Smooth muscle cell of the umbilical artery (primary cell): ENCODE data around the gene CGA. TPM values are rescaled to one million over a fixed set of nuclear protein-coding genes. Genes with fewer than 3 reads are reported as not detected.

ENCODE experiments used
- total RNA-seq: library from RNA; depleted of rRNA; stranded (reverse); fragments of >200 nt; gene quantifications from 2 replicates; pipeline ENCODE4 v1.2.3, GENCODE V29; 2014

Gene CGA
- total RNA-seq: not detected in 2 replicates

DNA sequence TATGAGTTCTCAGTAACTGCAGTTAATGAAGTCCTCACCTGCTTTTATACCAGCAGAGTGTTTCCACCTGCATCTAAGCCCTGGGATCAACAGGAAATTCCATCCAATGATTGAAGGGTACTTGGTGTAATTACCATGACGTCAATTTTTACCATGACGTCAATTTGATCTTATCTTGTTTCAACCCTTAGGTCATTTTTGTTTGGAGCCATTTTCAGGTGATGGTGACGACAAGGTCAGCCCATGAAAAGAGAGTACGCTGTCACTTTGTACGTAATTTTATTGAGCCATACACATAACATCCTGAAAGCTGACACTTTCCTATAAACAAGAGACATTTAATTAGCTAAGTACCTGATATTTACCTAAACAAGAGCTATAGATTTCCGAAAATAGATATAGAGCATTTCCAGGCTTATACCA lies at the start of gene CGA:
TSS of gene CGA (minus strand) at position 20 of the 423 bp plus-strand sequence. CDS start 6,906 bp downstream, outside the sequence.

Other genes with a start within 250 kb of the CGA start
- not detected in 2 replicates for gene HTR1E, start 157.6 kb downstream of the CGA start, total RNA-seq
- gene ZNF292, start 60.5 kb upstream of the CGA start, total RNA-seq: 34.1 and 37.6 TPM in 2 replicates
- 5.6 and 5.9 TPM in 2 replicates for gene SMIM8, start 227.5 kb upstream of the CGA start, total RNA-seq
- not detected in 2 replicates for gene GJB7, start 234.2 kb upstream of the CGA start, total RNA-seq
- gene C6orf163, start 249.7 kb upstream of the CGA start, total RNA-seq: 0.59 and 2.3 TPM in 2 replicates